ENCODE measurements around the gene SYCE1L.

SYCE1L gene

GRCh38 chr16:77190478-77191258 lies 8.5 kb upstream of the SYCE1L start, which contains the start of gene MON1B:
TSS of gene MON1B (plus strand) at chr16:77191190. CDS start at chr16:77191486, 296 bp downstream.
- H3K4me3 Mint-ChIP-seq, result peak within 1 kb of the TSS; percentile 94 to 95
- peak; percentile 92 to 95 for DNase-seq
- H3K27me3 Mint-ChIP-seq, result no peaks in the 10 kb centered on the region
- peaks cover 44% of the 10 kb centered on the region for H3K4me1 Mint-ChIP-seq
- peak; percentile 97 for ATAC-seq
- peak within 1 kb of the TSS; percentile 99 to 100 for H3K27ac Mint-ChIP-seq
- peaks cover 9 to 10% of the 10 kb centered on the region in 2 donors for H3K9me3 Mint-ChIP-seq

DNA sequence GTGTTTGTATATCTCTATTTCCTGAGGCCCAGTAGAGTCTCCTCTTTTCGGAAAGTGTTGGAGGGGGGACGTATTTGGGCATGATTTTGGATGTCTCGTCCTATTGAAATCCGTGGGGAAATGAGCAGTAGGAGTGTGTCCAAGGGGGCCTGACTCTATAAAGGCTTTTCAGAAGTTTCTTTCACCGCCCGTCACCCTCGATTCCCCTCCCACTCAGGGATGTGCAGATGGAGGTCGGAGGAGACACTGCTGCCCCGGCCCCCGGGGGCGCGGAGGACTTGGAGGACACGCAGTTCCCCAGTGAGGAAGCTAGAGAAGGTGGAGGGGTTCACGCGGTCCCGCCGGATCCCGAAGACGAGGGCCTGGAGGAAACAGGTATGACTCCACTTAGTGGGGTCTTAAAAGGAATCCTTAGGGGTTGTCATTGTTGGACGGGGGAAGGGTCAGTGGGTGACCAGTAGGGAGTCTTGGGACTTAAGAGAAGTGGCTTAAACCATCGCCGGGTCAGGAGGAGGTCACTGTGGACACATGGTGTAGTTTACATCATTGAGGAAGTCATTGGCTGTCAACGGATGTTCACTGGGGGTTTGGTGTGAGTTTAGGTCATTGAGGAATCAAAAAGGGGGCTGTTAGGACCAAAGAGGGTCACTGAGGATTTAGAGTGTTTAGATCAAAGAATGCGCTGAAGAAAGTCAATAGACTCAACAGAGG lies 7.8 kb upstream of the SYCE1L start:
- peak; percentile 2 for ATAC-seq
- Mint-ChIP-seq H3K27me3 (no peaks in the 10 kb centered on the region), H3K27ac (peak overlapping the region; percentile 99 to 100), H3K4me3 (peak overlapping the region; percentile 94 to 95), H3K4me1 (peaks cover 44% of the 10 kb centered on the region), H3K9me3 (peaks cover 9 to 10% of the 10 kb centered on the region in 2 donors)
- DNase-seq, result peak in 1 of 2 donors; percentile 25

DNA sequence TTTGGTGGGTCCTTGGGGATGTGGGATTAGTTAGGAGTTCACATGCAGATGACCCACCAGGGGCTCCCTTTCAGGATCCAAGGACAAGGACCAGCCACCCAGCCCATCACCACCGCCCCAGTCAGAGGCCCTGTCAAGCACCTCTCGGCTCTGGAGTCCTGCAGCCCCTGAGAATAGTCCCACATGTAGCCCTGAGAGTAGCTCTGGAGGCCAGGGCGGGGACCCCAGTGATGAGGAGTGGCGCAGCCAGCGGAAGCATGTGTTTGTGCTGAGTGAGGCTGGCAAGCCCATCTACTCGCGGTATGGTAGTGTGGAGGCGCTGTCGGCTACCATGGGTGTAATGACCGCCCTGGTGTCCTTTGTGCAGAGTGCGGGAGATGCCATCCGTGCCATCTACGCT lies 5.8 kb upstream of the SYCE1L start:
- Mint-ChIP-seq H3K4me3 (no peak overlapping the region), H3K4me1 (peaks cover 44% of the 10 kb centered on the region), H3K27me3 (no peaks in the 10 kb centered on the region), H3K9me3 (peaks cover 9 to 10% of the 10 kb centered on the region in 2 donors), H3K27ac (peak overlapping the region in 1 of 2 donors; percentile 48)
- no peak for DNase-seq
- no peak for ATAC-seq

- H3K9me3 Mint-ChIP-seq, result peaks cover 9 to 10% of the 10 kb centered on the region in 2 donors
- no peak overlapping the region for H3K4me3 Mint-ChIP-seq
- no peaks in the 10 kb centered on the region for H3K27me3 Mint-ChIP-seq
- DNase-seq (no peak), ATAC-seq (no peak)
- peaks cover 38% of the 10 kb centered on the region for H3K4me1 Mint-ChIP-seq
- no peak overlapping the region for H3K27ac Mint-ChIP-seq
These were observed 4.6 kb upstream of the SYCE1L start for GRCh38 chr16:77194295-77195231.

DNA sequence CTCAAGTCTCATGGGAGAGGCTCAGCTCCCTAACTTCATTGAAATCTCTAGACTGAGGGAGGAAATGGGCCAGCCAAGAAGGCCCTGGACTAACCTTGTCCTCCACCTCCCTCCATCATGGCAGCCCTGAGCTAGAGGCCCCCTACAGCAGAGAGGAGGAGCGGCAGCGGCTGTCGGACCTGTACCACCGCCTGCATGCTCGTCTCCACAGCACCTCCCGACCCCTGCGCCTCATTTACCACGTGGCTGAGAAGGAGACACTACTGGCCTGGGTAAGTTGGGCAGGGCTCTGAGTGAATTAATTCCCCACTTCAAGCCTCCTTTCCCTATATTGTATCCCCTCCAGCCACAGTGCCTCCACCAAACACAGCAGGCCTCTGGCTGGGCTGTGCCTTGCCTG lies 3.8 kb upstream of the SYCE1L start:
- no peak for ATAC-seq
- Mint-ChIP-seq H3K9me3 (peaks cover 9 to 10% of the 10 kb centered on the region in 2 donors), H3K27me3 (no peaks in the 10 kb centered on the region), H3K4me3 (no peak overlapping the region), H3K4me1 (peaks cover 38% of the 10 kb centered on the region), H3K27ac (no peak overlapping the region)
- no peak for DNase-seq

DNA sequence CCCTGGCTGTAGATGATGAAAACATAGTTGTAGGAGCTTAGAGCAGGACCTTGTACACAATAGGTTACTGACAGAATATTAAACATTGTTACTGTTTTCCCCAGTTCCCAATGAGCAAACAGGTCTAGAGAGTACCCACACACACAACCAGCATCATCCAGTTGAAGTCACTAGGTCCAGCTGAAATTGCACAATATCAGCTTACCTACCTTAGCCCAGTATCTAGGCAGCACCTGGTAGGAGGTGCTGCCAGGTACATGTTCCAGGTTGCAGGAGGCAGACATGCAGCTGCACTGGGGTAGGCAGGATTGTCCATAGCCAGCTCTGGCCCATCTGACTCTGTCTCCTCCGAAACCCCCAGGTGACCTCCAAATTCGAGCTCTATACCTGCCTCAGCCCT lies 1.5 kb upstream of the SYCE1L start:
- no peak overlapping the region for H3K27ac Mint-ChIP-seq
- H3K4me3 Mint-ChIP-seq, result no peak overlapping the region
- no peaks in the 10 kb centered on the region for H3K27me3 Mint-ChIP-seq
- H3K9me3 Mint-ChIP-seq, result no peaks in the 10 kb centered on the region
- peaks cover 19% of the 10 kb centered on the region for H3K4me1 Mint-ChIP-seq
- no peak for DNase-seq
- ATAC-seq, result no peak

DNA sequence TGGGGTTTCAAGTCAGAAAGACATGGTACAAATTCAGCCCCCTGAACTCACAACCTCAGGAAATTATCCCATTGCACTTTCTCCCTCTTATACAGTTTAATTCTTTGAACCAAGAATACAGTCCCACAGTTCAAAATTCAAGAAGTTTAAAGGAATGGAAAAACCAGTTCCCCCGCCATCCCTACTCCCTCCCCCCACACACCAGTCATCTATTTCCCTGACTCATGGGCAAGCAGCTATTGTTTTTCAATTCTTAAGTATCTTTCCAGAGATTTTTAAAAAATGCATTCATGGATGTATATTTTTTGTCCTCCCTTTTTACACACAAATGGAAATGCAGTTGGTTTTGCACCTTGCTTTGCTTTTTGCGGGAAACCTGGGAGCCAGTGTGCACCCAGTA lies 7.3 kb downstream of the SYCE1L start:
- peaks cover 3% of the 10 kb centered on the region for H3K4me1 Mint-ChIP-seq
- H3K4me3 Mint-ChIP-seq, result no peak overlapping the region

DNA sequence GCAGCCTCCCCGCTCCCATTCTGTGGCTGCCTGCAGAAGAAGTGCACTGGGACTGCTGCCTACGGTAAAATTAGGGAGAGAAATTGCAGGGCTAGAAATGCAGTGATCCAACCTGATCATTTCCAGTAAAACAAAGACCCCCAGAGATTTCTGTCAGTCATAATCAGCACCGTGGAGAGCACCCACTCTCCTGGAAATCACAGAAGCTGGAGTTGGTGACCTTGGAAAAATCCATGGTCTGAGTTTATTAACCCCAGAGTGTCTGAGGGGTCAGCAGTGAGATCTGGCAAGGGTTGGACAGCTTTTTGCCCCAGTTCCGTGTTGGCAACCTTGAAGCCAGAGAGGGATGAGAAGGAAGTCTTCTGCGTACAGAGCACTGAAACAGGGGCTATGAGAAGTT lies 7.8 kb downstream of the SYCE1L start:
- Mint-ChIP-seq H3K27me3 (no peaks in the 10 kb centered on the region), H3K27ac (peak overlapping the region in 1 of 2 donors; percentile 28), H3K4me3 (no peak overlapping the region), H3K4me1 (peaks cover 8% of the 10 kb centered on the region), H3K9me3 (no peaks in the 10 kb centered on the region)
- DNase-seq (no peak), ATAC-seq (no peak)

More for the DNA sequence above, 7.3 kb downstream of the SYCE1L start:
- DNase-seq, result no peak
- ATAC-seq, result no peak
- Mint-ChIP-seq H3K27me3 (no peaks in the 10 kb centered on the region), H3K27ac (peak overlapping the region in 1 of 2 donors; percentile 28), H3K9me3 (no peaks in the 10 kb centered on the region)

DNA sequence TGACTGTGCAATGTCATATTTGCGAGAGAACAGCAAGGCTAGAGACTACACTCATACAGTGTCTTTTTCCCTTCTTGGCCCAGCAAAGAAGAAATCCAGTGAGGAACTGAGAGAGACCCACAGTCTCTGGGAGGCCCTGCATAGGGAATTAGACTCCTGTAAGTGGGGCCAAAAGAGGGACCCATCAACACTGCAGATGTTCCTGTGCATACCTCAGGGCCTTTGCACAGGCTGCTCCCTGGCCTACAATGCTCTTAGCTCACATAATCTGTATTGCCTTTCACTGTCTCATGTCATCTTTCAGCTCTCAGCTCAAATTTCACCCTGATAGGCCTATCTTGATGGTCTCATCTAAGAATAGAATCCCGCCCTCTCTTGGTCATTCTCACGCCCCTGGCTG lies 9.2 kb downstream of the SYCE1L start:
- DNase-seq (no peak), ATAC-seq (no peak)
- H3K27ac Mint-ChIP-seq, result no peak overlapping the region
- H3K4me1 Mint-ChIP-seq, result peaks cover 14% of the 10 kb centered on the region
- no peaks in the 10 kb centered on the region for H3K27me3 Mint-ChIP-seq
- no peak overlapping the region for H3K4me3 Mint-ChIP-seq
- H3K9me3 Mint-ChIP-seq, result no peaks in the 10 kb centered on the region

DNA sequence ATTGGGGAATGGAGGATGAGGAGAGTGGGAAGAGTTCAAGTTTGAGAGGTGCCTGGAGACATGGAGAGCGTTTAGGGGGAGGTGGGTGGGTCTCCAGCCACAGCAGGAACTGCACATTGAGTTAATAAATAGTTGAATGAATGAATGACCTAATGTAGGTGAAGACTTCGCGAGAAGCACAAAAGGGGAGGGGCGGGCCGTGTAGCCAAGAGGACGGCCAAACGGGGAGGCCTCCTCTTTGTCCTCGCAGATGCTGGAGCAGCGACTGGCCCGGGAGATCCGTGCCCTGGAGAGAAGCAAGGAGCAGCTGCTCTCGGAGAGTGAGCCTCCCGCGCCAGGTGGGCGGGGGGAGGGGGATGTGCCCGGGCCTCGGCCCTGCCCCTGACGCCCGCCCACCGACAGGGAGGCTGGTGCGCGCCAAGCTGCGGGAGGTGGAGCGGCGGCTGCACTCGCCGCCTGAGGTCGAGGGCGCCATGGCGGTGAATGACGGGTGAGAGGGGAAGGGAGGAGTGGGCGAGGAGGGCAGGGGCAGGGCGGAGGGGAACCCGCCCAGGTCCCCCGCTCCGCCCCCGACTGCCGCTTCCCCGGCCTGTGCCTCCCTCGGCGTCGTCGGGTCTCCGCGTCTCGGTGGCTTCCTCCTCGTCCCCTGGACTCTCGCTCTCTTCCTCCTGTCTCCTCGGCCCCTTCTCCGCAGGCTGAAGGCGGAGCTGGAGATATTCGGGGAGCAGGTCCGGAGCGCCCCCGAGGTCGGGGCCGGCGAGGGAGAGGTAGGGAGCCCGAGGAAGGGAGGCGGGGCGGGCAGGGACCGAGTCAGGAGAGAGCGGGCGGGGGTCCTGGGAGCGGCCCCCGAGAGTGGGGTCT lies 12.9 kb downstream of the SYCE1L start:
- Mint-ChIP-seq H3K4me1 (peaks cover 19% of the 10 kb centered on the region), H3K27me3 (no peaks in the 10 kb centered on the region), H3K4me3 (peak overlapping the region; percentile 82 to 88), H3K27ac (peak overlapping the region; percentile 75 to 89), H3K9me3 (no peaks in the 10 kb centered on the region)
- ATAC-seq (peak; percentile 81), DNase-seq (peak; percentile 71 to 81)

DNA sequence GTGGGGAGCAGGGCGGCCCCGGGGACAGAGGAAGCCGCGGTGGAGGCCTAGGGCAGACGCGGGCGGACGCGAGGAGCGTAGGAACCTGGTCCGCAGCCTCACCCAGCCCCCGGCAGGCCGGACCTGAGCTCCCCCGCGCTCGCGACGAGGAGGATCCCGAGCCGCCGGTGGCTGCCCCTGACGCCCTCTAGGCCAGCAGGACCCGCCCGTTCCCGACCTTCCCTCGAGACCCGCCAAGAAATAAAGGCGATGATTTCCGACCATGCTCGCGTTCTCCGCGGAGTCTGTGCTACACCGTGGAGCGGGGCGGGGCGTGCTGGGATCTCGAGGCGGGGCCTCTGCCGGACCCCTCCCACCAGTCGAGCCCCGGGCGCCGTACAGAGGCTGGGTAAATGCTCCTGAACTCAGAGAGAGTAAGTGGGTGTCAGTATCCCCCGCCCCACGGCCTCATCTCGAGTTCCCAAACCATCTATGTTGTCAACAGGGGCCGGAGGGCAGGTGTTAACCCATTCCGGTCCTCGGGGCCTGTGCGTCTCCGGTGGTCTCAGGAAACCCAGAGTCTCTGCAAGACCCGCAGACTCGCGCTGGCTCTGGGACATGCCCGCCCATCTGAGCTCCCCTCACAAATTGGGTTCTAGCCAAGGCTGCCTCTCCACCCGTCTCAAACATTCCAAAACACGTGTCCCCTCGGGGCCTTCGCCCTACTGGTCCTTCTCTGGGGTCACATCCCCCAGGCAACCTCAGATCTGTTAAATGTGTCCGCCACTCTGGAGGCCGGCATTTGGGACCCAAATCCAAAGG lies 13.7 kb downstream of the SYCE1L start:
- Mint-ChIP-seq H3K4me1 (peaks cover 19% of the 10 kb centered on the region), H3K9me3 (no peaks in the 10 kb centered on the region), H3K4me3 (peak overlapping the region; percentile 82 to 88), H3K27me3 (no peaks in the 10 kb centered on the region), H3K27ac (peak overlapping the region; percentile 89 to 92)
- ATAC-seq (peak; percentile 87), DNase-seq (peak; percentile 75 to 78)

- Mint-ChIP-seq H3K4me1 (peaks cover 19% of the 10 kb centered on the region), H3K27me3 (no peaks in the 10 kb centered on the region), H3K4me3 (peak overlapping the region; percentile 82 to 88), H3K9me3 (no peaks in the 10 kb centered on the region), H3K27ac (peak overlapping the region; percentile 49 to 92)
- ATAC-seq, result no peak
- no peak for DNase-seq
These were observed 14.4 kb downstream of the SYCE1L start for GRCh38 chr16:77213542-77214106.

GRCh38 chr16:77214411-77215138 lies 15.4 kb downstream of the SYCE1L start:
- DNase-seq (no peak), ATAC-seq (no peak)
- Mint-ChIP-seq H3K27ac (peak overlapping the region in 1 of 2 donors; percentile 29), H3K4me1 (peaks cover 19% of the 10 kb centered on the region), H3K27me3 (no peaks in the 10 kb centered on the region), H3K4me3 (no peak overlapping the region), H3K9me3 (no peaks in the 10 kb centered on the region)

Data from stimulated activated naive CD8-positive, alpha-beta T cell treated with anti-CD3 and anti-CD28 coated beads, Interleukin-15, amount 100 ng/mL, for 72 hours (primary cell).